OCI-LY1 (cell line): ENCODE measurements around the gene LRRTM1.

Source experiments
- H2AFZ ChIP-seq: fragments of 200-600 bp; sonication (generic), shearing (Covaris generic); 2 replicates; pipeline ENCODE4 v1.6.0; 2014; ENCODE audit warnings: antibody characterized with exemption, mild to moderate bottlenecking, low read length
- H3F3A ChIP-seq: fragments of 200-600 bp; sonication (generic), shearing (Covaris generic); 2 replicates; pipeline ENCODE4 v1.6.0; 2014; ENCODE audit warnings: mild to moderate bottlenecking, antibody characterized with exemption, low read length, moderate library complexity; ENCODE audit not compliant: insufficient read depth
- H3K27ac ChIP-seq: fragments of 200-600 bp; sonication (generic); 2 replicates; pipeline ENCODE4 v1.5.1; 2014; ENCODE audit warnings: low read length, mixed run types, mild to moderate bottlenecking, low read depth; ENCODE audit not compliant: poor library complexity, severe bottlenecking
- H3K27me3 ChIP-seq: fragments of 200-600 bp; sonication (generic); 2 replicates; pipeline ENCODE4 v1.6.0; 2014; ENCODE audit warnings: antibody characterized with exemption, mild to moderate bottlenecking, low read length, moderate library complexity; ENCODE audit not compliant: insufficient read depth
- H3K36me3 ChIP-seq: fragments of 200-600 bp; sonication (generic); 2 replicates; pipeline ENCODE4 v1.6.1; 2014; ENCODE audit warnings: mild to moderate bottlenecking, antibody characterized with exemption, low read length, moderate library complexity, mixed read lengths; ENCODE audit not compliant: insufficient read depth
- H3K4me1 ChIP-seq: fragments of 200-600 bp; sonication (generic); 2 replicates; pipeline ENCODE4 v1.5.1; 2014; ENCODE audit warnings: mild to moderate bottlenecking, low read length, moderate library complexity; ENCODE audit not compliant: insufficient read depth, severe bottlenecking
- H3K4me2 ChIP-seq: fragments of 200-600 bp; sonication (generic), shearing (Covaris generic); 2 replicates; pipeline ENCODE4 v1.6.1; 2014; ENCODE audit warnings: low read length
- H3K4me3 ChIP-seq: fragments of 200-600 bp; sonication (generic); 2 replicates; pipeline ENCODE4 v1.5.1; 2014; ENCODE audit warnings: low read length, low read depth, mild to moderate bottlenecking, mixed read lengths; ENCODE audit not compliant: poor library complexity, severe bottlenecking
- H3K79me2 ChIP-seq: fragments of 200-600 bp; shearing (Covaris generic); 2 replicates; pipeline ENCODE4 v1.6.1; 2016; ENCODE audit warnings: mixed run types, low read length, mixed read lengths; ENCODE audit not compliant: insufficient read depth
- H3K9ac ChIP-seq: fragments of 200-600 bp; sonication (generic), shearing (Covaris generic); 2 replicates; pipeline ENCODE4 v1.6.1; 2014; ENCODE audit warnings: mild to moderate bottlenecking, low read length, mixed read lengths
- H3K9me2 ChIP-seq: fragments of 200-600 bp; sonication (generic), shearing (Covaris generic); 2 replicates; pipeline ENCODE4 v1.6.1; 2014; ENCODE audit warnings: low read depth, mild to moderate bottlenecking, low read length, mixed read lengths
- H3K9me3 ChIP-seq: fragments of 200-600 bp; shearing (Covaris generic); 2 replicates; pipeline ENCODE4 v1.6.1; 2014; ENCODE audit warnings: low read length, mixed read lengths
- H4K20me1 ChIP-seq: fragments of 200-600 bp; sonication (generic), shearing (Covaris generic); 2 replicates; pipeline ENCODE4 v1.6.0; 2016; ENCODE audit warnings: mild to moderate bottlenecking, low read length; ENCODE audit not compliant: insufficient read depth
- CTCF ChIP-seq: fragments of 200-600 bp; sonication (generic), shearing (Covaris generic); IDR thresholded peaks from 2 replicates; pipeline ENCODE4 v1.5.1; 2017; ENCODE audit warnings: mild to moderate bottlenecking, antibody characterized with exemption, low read length, moderate library complexity, mixed read lengths
- EZH2 ChIP-seq: fragments of 200-600 bp; sonication (generic), shearing (Covaris generic); IDR thresholded peaks from 2 replicates; pipeline ENCODE4 v1.8.0; 2017; ENCODE audit warnings: borderline replicate concordance, mixed run types, mild to moderate bottlenecking, antibody characterized with exemption, low read length, moderate library complexity, mixed read lengths

LRRTM1 gene

GRCh38 chr2:80252294-80252986 is 52.1 kb downstream of the LRRTM1 start:
- no peak overlapping the region for H3K4me3 ChIP-seq
- H3K9me2 ChIP-seq = no peaks in the 10 kb centered on the region
- no peaks in the 10 kb centered on the region for H4K20me1 ChIP-seq
- H3K27ac ChIP-seq = no peak overlapping the region
- H3K9ac ChIP-seq = no peak overlapping the region
- H3K27me3 ChIP-seq = no peaks in the 10 kb centered on the region
- no peak overlapping the region for H2AFZ ChIP-seq
- H3K36me3 ChIP-seq = no peaks in the 10 kb centered on the region
- TF ChIP-seq EZH2 (no peak), CTCF (no peak)
- no peak overlapping the region for H3K4me2 ChIP-seq
- no peaks in the 10 kb centered on the region for H3F3A ChIP-seq
- no peaks in the 10 kb centered on the region for H3K4me1 ChIP-seq
- no peaks in the 10 kb centered on the region for H3K79me2 ChIP-seq
- H3K9me3 ChIP-seq = no peaks in the 10 kb centered on the region
